Activated CD4-positive, alpha-beta T cell treated with anti-CD3 and anti-CD28 coated beads for 24 hours (primary cell): Measurements from ENCODE around the gene SCAP.
"Not testable (repeated sequence)": the region's sequence is repeated elsewhere in the genome, so short reads cannot be mapped to it uniquely, and the experiment has no call there.

Source experiments
- DNase-seq, 2 donors: peaks; one replicate each; pipeline ENCODE4 v3.0.0-alpha.2; 2020; ENCODE audit warnings: low read depth in 2 of 2

Gene SCAP

DNA sequence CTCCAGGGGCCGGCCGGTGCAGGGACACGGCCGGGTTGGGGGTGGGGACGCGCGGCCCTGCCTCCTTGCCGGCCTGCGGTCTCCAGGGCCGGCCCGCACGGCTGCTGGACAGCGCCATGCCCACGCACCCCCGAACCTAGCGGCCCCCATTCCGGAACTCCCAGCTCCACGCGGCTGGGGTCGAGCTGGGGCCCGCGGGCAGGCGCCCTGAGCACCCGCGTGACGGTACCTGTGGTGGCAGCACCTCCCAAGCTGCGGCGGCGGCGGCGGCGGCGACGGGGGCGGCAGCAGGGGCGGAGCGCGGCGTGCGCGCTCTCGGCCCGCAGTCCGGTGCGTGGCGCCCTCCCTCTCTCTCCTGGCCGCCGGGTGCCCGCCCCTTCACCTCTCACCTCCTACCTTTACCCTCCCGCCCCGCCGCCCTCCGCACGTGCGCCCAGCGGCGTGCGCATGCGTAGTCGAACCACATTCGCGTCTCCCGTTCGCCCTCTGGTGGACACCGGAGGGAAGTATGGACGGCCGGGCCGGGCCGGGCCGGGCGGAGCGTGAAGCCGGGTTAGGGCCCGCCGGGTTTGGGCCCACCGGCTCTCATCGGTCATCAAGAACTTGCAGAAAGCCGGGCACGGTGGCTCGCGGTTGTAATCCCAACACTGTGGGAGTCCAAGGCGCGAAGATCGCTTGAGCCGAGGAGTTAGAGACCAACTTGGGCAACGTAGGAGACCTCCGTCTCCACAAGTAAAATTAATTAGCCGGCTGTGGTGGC lies at the start of gene SCAP:
Gene SCAP, minus strand, starts transcription at position 372 of the 760 bp plus-strand sequence. CDS start 32,948 bp downstream, outside the sequence.
- peak; percentile 95 for DNase-seq

GRCh38 chr3:47523310-47524073 lies 47.8 kb upstream of the SCAP start:
- no peak for DNase-seq

- peak; percentile 52 to 69 for DNase-seq
Observed at GRCh38 chr3:47522082-47522987, 46.6 kb upstream of the SCAP start.

DNA sequence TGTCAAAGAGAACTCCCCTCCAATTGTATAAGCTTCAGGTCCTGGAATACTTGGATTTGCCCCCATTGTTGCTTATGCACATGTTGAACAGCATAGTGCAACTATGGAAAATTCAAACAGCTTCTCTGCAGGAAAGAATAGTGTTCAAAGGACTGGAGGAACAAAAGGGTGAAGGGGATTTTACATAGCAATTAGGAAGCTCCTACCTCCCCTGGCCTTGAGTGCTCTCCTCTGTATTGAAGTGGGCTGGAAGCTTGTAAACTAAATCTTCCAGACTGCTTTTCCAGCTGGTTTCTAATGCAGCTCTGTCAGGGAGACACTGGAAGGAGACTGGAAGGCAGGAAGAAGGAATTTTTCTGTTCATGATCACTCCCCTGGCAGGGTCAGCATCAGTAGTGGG lies 45.0 kb upstream of the SCAP start:
- no peak for DNase-seq

- DNase-seq, result no peak
Observed at GRCh38 chr3:47517937-47518336, 42.2 kb upstream of the SCAP start.

GRCh38 chr3:47515864-47516319 lies 40.2 kb upstream of the SCAP start:
- DNase-seq, result no peak

GRCh38 chr3:47515100-47515499 lies 39.4 kb upstream of the SCAP start:
- DNase-seq, result no peak

DNA sequence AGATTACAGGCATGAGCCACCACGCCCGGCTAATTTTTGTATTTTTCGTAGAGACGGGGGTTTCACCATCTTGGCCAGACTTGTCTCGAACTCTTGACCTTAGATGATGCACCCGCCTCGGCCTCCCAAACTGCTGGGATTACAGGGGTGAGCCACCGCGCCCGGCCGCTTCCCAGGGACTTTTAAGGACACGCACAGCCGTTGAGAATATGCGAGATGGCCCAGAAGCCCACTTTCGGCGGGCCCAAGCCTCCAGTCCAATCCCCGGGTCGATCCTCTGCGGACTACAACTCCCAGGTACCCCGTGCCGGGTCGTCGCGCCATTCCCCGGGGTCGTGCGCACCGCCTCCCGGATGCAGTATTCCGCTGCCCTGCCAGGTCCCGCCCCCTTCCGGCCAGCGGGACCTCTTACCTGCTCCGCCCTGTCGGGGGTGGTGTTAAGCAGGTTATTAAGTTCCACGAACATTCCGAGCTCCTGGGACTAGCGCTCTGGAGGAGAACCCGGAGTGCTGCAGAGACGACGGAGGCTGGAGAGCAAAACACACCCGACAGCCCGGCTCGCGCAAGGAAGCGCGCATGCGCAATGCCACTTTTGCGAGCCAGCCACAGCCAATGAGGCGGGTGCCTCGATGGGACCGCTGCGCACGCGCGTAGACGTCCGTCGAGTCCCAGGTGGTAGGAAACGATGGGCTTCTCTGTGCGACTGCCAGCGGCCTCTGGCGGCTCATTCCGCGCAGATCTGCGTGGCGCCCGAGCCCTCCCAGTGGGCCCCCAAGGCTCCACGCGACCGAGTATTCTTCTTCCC lies 37.6 kb upstream of the SCAP start, which contains the start of gene ELP6:
Gene ELP6, minus strand, starts transcription at position 588 of the 805 bp plus-strand sequence. Its CDS starts 122 bp downstream, at position 466.
- peak; percentile 92 to 94 for DNase-seq

- DNase-seq, result no peak
Observed at GRCh38 chr3:47512416-47513124, 36.8 kb upstream of the SCAP start.

DNA sequence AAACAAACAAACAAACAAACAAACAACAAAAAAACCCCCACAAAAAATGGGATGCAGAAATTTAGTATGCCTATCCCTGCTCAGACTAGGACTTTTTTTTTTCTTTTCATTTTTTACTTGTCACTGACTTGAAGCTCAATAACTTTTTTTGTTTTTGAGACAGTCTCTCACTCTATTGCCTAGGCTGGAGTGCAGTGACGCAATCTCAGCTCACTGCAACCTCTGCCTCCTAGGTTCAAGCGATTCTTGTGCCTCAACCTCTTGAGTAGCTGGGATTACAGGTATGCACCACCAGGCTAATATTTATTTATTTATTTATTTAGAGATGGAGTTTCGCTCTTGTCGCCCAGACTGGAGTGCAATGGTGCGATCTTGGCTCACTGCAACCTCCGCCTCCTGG lies 29.5 kb upstream of the SCAP start:
- not testable (repeated sequence) for DNase-seq

DNA sequence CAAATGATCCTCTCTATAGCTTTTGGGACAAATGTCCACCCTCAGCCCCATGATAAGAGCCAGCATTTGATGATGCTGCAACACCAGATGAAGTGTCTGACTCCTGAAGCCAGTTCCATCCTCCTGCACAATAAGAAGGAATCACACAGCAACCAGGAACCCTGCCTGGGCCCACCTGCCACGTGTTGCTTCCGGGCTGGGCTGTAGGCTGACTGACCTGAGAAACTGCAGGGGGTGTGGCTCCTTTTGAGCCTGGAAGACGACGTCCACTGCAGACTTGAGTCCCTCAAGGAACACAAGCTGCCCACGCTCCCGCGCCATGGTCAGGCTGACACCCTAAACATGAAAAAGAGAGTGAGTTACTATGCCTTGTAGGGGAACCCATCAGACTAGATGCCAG lies 28.4 kb upstream of the SCAP start:
- no peak for DNase-seq

DNA sequence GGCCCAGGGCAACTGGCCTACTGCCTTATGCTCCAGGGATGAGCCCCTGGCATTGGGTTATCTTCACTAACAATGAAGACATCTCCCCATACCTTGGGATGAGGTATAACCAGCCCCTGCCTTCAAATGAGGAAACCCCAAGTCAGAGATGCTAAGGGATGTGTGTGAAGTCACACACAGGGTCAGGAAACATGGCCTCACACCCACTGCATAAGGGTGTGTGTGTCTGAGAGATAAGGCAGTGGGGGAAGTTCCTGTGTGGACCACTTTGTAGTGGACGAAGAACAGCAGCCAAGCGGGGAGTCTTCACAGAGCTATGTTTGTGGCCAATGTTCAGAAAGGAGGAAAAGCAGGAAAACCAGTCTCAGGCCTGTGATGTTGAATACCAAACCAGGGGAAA lies 27.3 kb upstream of the SCAP start:
- no peak for DNase-seq

GRCh38 chr3:47496892-47497291 lies 21.2 kb upstream of the SCAP start:
- no peak for DNase-seq

DNA sequence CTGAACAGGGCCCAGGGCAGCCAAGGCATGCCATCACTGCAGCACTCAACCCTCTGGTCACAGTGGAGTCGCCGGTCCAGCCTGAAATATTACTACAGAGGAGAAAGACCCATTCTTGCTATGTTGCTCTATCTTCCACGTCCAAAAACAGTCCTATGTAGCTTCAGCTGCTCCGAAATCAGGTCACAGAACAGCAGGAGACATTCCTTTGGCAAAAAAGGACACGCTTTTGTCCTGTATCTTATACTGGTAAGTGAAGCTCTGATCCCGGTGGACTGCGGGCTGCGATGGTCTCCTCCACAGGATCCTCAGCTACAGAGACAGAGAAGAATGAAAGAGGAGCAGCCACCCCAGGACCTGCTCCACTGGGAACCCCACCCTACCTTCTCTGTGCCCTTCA lies 20.1 kb upstream of the SCAP start:
- DNase-seq, result no peak

- DNase-seq, result no peak
Observed at GRCh38 chr3:47495111-47495510, 19.4 kb upstream of the SCAP start.

- DNase-seq, result no peak
Observed at GRCh38 chr3:47491777-47492176, 16.0 kb upstream of the SCAP start.

- no peak for DNase-seq
Observed at GRCh38 chr3:47491186-47491585, 15.4 kb upstream of the SCAP start.

DNA sequence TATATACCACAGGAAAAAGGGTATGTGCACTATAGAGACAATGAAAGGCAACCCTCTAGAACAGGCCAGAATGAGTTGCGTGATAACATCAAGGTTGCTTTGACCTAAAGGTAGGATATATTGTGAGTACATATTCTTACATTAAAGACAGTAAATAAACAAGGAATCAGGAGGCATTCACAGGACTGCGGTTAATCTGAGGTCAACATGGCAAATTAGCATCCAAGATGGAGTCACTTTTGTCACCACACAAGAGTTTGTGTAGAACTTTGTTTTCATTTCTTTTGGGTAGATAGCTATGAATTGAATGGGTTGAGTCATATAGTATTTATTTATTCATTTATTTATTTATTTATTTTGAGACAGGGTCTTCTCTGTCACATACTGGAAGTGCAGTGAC lies 11.5 kb upstream of the SCAP start:
- no peak for DNase-seq

- DNase-seq, result no peak
Observed at GRCh38 chr3:47485812-47486211, 10.1 kb upstream of the SCAP start.

DNA sequence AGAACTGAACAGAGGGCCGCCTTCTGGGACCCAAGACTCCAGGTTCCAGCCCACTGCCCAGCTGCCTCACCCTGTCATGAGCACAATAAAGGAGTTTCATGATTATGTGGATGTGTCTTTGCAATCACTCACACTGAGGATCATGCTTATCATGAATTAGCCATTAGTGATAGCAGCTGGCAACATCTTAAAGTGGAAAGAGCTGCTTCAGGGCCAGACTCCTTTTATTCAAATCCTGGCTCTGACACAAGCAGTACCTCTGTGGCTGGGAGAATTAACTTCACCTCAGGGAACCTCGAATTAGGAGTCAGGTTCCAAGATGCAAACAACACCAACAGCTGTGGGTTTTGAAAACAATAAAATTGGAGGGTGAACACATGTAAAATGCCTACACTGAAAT lies 6.6 kb upstream of the SCAP start:
- DNase-seq, result no peak
